ENCODE measurements around the gene SLC6A4. TPM values are rescaled to one million over a fixed set of nuclear protein-coding genes. Genes with fewer than 3 reads are reported as not detected.

SLC6A4 gene
- total RNA-seq, 6 experiments from 2014 or later = not detected

- ATAC-seq (no peak), DNase-seq (no peak)
- Histone ChIP-seq H3K9me3 (no peaks in the 10 kb centered on the region), H3K27ac (no peak overlapping the region), H3K36me3 (peaks cover 0 to 18% (median 2%) of the 10 kb centered on the region in 4 donors), H3K4me3 (no peak overlapping the region), H3K4me1 (no peaks in the 10 kb centered on the region), H3K27me3 (no peaks in the 10 kb centered on the region)
- 89% methylated on average over 3 of the region's 3 CpGs for WGBS (ENCODE audit: insufficient coverage, low coverage, low lambda C conversion rate, missing lambda C conversion rate)
- no peak for TF ChIP-seq POLR2A (IDR thresholded peaks at IDR 0.05)
- TF ChIP-seq CTCF (IDR thresholded peaks at IDR 0.05) = no peak
- intact Hi-C loops (cut with DNase I) = loop anchor here in 1 of 2 donors (10.0 kb wide), 1 partner anchor 150 kb away; no protein-coding TSS in a partner anchor
These were observed 39.4 kb upstream of the SLC6A4 start for GRCh38 chr17:30274887-30275286.

- no peak overlapping the region for H3K27ac ChIP-seq
- ATAC-seq (no peak), DNase-seq (no peak)
- 92% methylated on average over 6 of the region's 6 CpGs for WGBS (ENCODE audit: insufficient coverage, low coverage, low lambda C conversion rate, missing lambda C conversion rate)
- H3K36me3 ChIP-seq = peaks cover 0 to 18% (median under 1%) of the 10 kb centered on the region in 4 donors
- H3K4me1 ChIP-seq = no peaks in the 10 kb centered on the region
- intact Hi-C loops (cut with DNase I) = loop anchor here in 1 of 2 donors (10.0 kb wide), 1 partner anchor 149 kb away; no protein-coding TSS in a partner anchor
- H3K9me3 ChIP-seq = no peaks in the 10 kb centered on the region
- TF ChIP-seq CTCF (IDR thresholded peaks at IDR 0.05) = no peak
- TF ChIP-seq POLR2A (IDR thresholded peaks at IDR 0.05) = no peak
- no peaks in the 10 kb centered on the region for H3K27me3 ChIP-seq
- H3K4me3 ChIP-seq = no peak overlapping the region
These were observed 37.9 kb upstream of the SLC6A4 start for GRCh38 chr17:30273373-30273772.

- no peaks in the 10 kb centered on the region for H3K9me3 ChIP-seq
- no peaks in the 10 kb centered on the region for H3K27me3 ChIP-seq
- WGBS (ENCODE audit: insufficient coverage, low coverage, low lambda C conversion rate, missing lambda C conversion rate) = 88% methylated on average over 6 of the region's 6 CpGs
- peaks cover 0 to 18% (median under 1%) of the 10 kb centered on the region in 4 donors for H3K36me3 ChIP-seq
- no peak overlapping the region for H3K27ac ChIP-seq
- TF ChIP-seq POLR2A (IDR thresholded peaks at IDR 0.05) (no peak), CTCF (IDR thresholded peaks at IDR 0.05) (no peak)
- no peaks in the 10 kb centered on the region for H3K4me1 ChIP-seq
- DNase-seq (no peak), ATAC-seq (no peak)
- H3K4me3 ChIP-seq = no peak overlapping the region
- intact Hi-C loops (cut with DNase I) = loop anchor here in 1 of 2 donors (10.0 kb wide), 1 partner anchor 146 kb away; no protein-coding TSS in a partner anchor
These were observed 35.6 kb upstream of the SLC6A4 start for GRCh38 chr17:30271102-30271501.

- 90% methylated on average over 2 of the region's 2 CpGs for WGBS (ENCODE audit: insufficient coverage, low coverage, low lambda C conversion rate, missing lambda C conversion rate)
- TF ChIP-seq CTCF (IDR thresholded peaks at IDR 0.05) (no peak), POLR2A (IDR thresholded peaks at IDR 0.05) (no peak)
- Histone ChIP-seq H3K9me3 (no peaks in the 10 kb centered on the region), H3K27me3 (no peaks in the 10 kb centered on the region), H3K36me3 (peaks cover 0 to 13% (median 0%) of the 10 kb centered on the region in 4 donors), H3K4me3 (no peak overlapping the region), H3K4me1 (peaks cover 0 to 26% (median 10%) of the 10 kb centered on the region in 4 donors), H3K27ac (no peak overlapping the region)
- intact Hi-C loops (cut with DNase I) = no loop called here
- DNase-seq (no peak), ATAC-seq (no peak)
These were observed 32.1 kb upstream of the SLC6A4 start for GRCh38 chr17:30267625-30268024.
